ENCODE data around the gene RPAP3.

GRCh38 chr12:47718531-47718930 is 12.7 kb upstream of the RPAP3 start:
- TF ChIP-seq EP300 (IDR thresholded peaks at IDR 0.05) (no peak), POLR2A (IDR thresholded peaks at IDR 0.05) (no peak), CTCF (IDR thresholded peaks at IDR 0.05) (no peak)

Measured in ovary (tissue), 3 donors.